Measurements from ENCODE around the gene CLSTN1.

Gene CLSTN1

GRCh38 chr1:9711466-9712020 lies 112.2 kb downstream of the CLSTN1 start:
- no peak for DNase-seq (ENCODE audit: low spot score)

GRCh38 chr1:9710037-9710436 lies 113.7 kb downstream of the CLSTN1 start:
- DNase-seq (ENCODE audit: low spot score) = no peak

GRCh38 chr1:9706178-9706577 lies 117.6 kb downstream of the CLSTN1 start:
- no peak for DNase-seq (ENCODE audit: low spot score)

- no peak for DNase-seq (ENCODE audit: low spot score)
Observed at GRCh38 chr1:9705337-9706093, 118.2 kb downstream of the CLSTN1 start.

- no peak for DNase-seq (ENCODE audit: low spot score)
Observed at GRCh38 chr1:9703681-9704080, 120.1 kb downstream of the CLSTN1 start.

- no peak for DNase-seq (ENCODE audit: low spot score)
Observed at GRCh38 chr1:9703165-9703509, 120.6 kb downstream of the CLSTN1 start.

- no peak for DNase-seq (ENCODE audit: low spot score)
Observed at GRCh38 chr1:9701665-9702064, 122.1 kb downstream of the CLSTN1 start.

GRCh38 chr1:9700340-9700739 lies 123.4 kb downstream of the CLSTN1 start:
- DNase-seq (ENCODE audit: low spot score) = peak; percentile 22

GRCh38 chr1:9699361-9699760 lies 124.4 kb downstream of the CLSTN1 start:
- no peak for DNase-seq (ENCODE audit: low spot score)

- DNase-seq (ENCODE audit: low spot score) = no peak
Observed at GRCh38 chr1:9696793-9697192, 127.0 kb downstream of the CLSTN1 start.

- DNase-seq (ENCODE audit: low spot score) = no peak
Observed at GRCh38 chr1:9691691-9692090, 132.1 kb downstream of the CLSTN1 start.

- DNase-seq (ENCODE audit: low spot score) = no peak
Observed at GRCh38 chr1:9691108-9691445, 132.7 kb downstream of the CLSTN1 start.

GRCh38 chr1:9690440-9691107 lies 133.2 kb downstream of the CLSTN1 start:
- DNase-seq (ENCODE audit: low spot score) = no peak

- no peak for DNase-seq (ENCODE audit: low spot score)
Observed at GRCh38 chr1:9689971-9690381, 133.8 kb downstream of the CLSTN1 start.

- DNase-seq (ENCODE audit: low spot score) = peak; percentile 84
Observed at GRCh38 chr1:9689011-9689706, 134.6 kb downstream of the CLSTN1 start.

- DNase-seq (ENCODE audit: low spot score) = no peak
Observed at GRCh38 chr1:9688599-9688998, 135.2 kb downstream of the CLSTN1 start.

- no peak for DNase-seq (ENCODE audit: low spot score)
Observed at GRCh38 chr1:9687874-9688582, 135.7 kb downstream of the CLSTN1 start.

GRCh38 chr1:9687120-9687873 lies 136.5 kb downstream of the CLSTN1 start:
- no peak for DNase-seq (ENCODE audit: low spot score)

- no peak for DNase-seq (ENCODE audit: low spot score)
Observed at GRCh38 chr1:9684801-9685200, 139.0 kb downstream of the CLSTN1 start.

GRCh38 chr1:9680828-9681227 lies 142.9 kb downstream of the CLSTN1 start:
- DNase-seq (ENCODE audit: low spot score) = no peak

- no peak for DNase-seq (ENCODE audit: low spot score)
Observed at GRCh38 chr1:9680091-9680490, 143.7 kb downstream of the CLSTN1 start.
